Stimulated activated memory B cell treated with anti-CD40 and anti-IgM and Interleukin-4, amounts not matched to agents 10 μg/mL and 1 μg/mL and 100 μg/mL, for 72 hours (primary cell): Measurements from ENCODE around the gene CAVIN2.

Experiments
- ATAC-seq: fragments of 150-1000 bp; cut with Tn5 transposase; 2 replicates; pipeline ENCODE4 v1.10.0; 2021
- H3K27ac Mint-ChIP-seq: one replicate; pipeline ENCODE4 v1.8.0; 2022; ENCODE audit warnings: mild to moderate bottlenecking, mixed read lengths
- H3K27me3 Mint-ChIP-seq: one replicate; pipeline ENCODE4 v1.8.0; 2022; ENCODE audit warnings: mixed read lengths
- H3K36me3 Mint-ChIP-seq: one replicate; pipeline ENCODE4 v1.8.0; 2022; ENCODE audit warnings: mixed read lengths
- H3K4me1 Mint-ChIP-seq: one replicate; pipeline ENCODE4 v1.8.0; 2022; ENCODE audit warnings: mixed read lengths
- H3K4me3 Mint-ChIP-seq: one replicate; pipeline ENCODE4 v1.8.0; 2022; ENCODE audit warnings: mild to moderate bottlenecking, moderate library complexity, mixed read lengths
- H3K9me3 Mint-ChIP-seq: one replicate; pipeline ENCODE4 v1.8.0; 2022; ENCODE audit warnings: mixed read lengths

The CAVIN2 gene

DNA sequence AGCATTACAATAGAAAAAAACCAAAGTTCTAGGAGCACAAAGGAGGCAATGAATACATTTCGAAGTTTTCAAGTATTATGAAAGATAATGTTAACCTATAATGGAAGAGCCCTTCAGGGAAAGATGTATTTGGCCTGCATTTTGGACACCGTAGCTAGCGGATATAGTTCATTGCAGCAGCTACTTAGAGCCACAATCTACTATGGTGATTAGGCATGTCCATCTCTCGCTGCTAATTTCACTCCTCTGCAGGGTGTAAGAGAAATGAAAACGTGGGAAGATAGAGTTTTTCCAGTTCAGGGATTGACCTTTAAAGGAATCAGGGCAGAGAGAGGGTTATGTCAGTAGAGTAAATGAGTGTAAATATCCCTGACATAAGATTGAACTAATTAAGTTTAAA is 8.5 kb upstream of the CAVIN2 start:
- Mint-ChIP-seq H3K27me3 (peaks cover 9% of the 10 kb centered on the region), H3K4me3 (no peak overlapping the region)
- ATAC-seq = no peak

DNA sequence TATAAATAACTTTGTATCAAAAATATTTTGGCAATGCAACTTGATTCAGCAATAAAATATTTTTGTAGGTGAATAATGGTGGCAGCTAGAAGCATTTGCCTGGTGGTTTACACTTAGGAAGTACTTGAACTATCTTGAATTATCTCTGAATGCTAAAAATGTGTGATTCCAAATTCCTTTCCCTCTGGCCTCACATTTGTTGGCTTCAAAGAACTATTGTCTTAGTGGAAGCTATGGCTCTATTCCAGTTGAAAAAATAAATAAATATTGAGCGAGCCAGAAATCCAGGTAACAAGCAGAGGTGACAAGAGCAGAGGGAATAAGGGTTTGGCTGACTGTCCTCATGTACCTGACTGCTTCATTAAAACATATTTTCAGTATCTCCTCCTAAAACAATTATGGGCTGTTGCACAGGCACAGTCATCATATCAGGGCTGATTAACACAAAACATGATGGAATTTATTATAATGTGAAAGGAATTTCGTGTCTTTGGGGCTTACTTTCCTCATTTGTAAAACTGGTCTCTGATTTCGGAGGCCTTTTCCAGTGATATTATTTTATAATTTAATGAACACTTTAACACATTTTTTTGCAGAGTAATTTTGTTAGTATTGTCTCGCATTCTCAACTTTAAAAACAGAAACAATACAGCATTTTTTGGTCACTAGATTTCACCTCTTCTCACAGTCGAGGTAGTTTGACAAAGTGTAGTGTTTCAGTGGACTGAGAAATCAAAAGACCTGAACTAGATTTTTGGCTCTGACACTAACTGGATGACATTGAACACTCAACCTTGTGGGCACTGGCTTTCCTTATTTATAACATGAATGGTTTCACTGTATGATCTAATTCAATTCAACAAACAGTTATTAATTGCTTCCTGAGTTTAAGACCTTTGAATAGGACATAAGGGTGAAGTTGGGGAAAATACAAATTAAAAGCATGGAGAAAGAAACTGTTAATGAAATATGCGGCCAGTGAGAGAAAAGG is 7.8 kb upstream of the CAVIN2 start:
- H3K36me3 Mint-ChIP-seq = no peaks in the 10 kb centered on the region
- ATAC-seq = no peak
- H3K4me3 Mint-ChIP-seq = no peak overlapping the region
- H3K9me3 Mint-ChIP-seq = no peaks in the 10 kb centered on the region
- peaks cover 9% of the 10 kb centered on the region for H3K27me3 Mint-ChIP-seq
- H3K4me1 Mint-ChIP-seq = no peaks in the 10 kb centered on the region
- H3K27ac Mint-ChIP-seq = no peak overlapping the region

More for the DNA sequence above, 8.5 kb upstream of the CAVIN2 start:
- H3K27ac Mint-ChIP-seq = no peak overlapping the region
- no peaks in the 10 kb centered on the region for H3K36me3 Mint-ChIP-seq
- H3K4me1 Mint-ChIP-seq = no peaks in the 10 kb centered on the region
- peaks cover 3% of the 10 kb centered on the region for H3K9me3 Mint-ChIP-seq

DNA sequence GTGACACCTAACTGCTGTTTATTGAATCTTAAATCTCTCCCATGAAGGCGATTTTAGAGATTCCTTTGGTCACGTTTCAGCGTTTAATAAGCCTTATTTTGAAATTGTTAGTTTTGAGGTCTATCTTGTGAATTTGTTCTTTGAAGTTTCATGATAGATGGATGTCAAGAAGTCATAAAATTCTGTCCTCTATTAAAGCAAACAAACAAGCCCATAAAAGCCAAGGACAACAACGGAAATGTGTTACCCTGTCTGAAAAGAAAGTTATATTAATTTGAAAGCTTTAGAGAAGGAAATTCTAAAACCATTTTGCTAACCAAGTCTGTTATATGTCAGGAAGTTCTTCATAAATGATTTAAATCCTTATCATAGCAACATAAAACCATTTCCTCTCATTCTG is 7.0 kb upstream of the CAVIN2 start:
- Mint-ChIP-seq H3K27me3 (peaks cover 15% of the 10 kb centered on the region), H3K36me3 (no peaks in the 10 kb centered on the region), H3K4me1 (no peaks in the 10 kb centered on the region), H3K27ac (no peak overlapping the region), H3K9me3 (no peaks in the 10 kb centered on the region), H3K4me3 (no peak overlapping the region)
- no peak for ATAC-seq

DNA sequence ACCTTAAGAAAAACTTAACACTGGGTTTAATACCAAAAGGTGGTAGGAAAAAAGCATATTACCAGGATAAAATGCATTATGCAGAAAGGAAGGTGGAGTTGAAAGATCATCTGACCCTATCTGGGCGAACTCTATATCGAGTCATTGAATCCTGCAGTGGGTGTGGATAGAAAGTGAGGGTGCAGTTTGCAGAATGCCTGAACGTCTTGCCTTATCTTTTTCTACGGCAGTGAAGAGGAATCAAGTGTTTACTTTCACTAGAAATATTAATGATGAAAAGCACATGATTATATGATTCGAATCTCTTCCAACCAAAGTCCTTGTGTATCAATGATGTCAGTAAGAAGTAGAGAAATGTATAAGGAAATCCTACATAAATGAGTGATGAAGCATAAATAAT is 4.3 kb upstream of the CAVIN2 start:
- no peak for ATAC-seq
- Mint-ChIP-seq H3K9me3 (no peaks in the 10 kb centered on the region), H3K27me3 (peaks cover 24% of the 10 kb centered on the region), H3K4me1 (peaks cover 8% of the 10 kb centered on the region), H3K4me3 (no peak overlapping the region), H3K27ac (no peak overlapping the region), H3K36me3 (no peaks in the 10 kb centered on the region)

DNA sequence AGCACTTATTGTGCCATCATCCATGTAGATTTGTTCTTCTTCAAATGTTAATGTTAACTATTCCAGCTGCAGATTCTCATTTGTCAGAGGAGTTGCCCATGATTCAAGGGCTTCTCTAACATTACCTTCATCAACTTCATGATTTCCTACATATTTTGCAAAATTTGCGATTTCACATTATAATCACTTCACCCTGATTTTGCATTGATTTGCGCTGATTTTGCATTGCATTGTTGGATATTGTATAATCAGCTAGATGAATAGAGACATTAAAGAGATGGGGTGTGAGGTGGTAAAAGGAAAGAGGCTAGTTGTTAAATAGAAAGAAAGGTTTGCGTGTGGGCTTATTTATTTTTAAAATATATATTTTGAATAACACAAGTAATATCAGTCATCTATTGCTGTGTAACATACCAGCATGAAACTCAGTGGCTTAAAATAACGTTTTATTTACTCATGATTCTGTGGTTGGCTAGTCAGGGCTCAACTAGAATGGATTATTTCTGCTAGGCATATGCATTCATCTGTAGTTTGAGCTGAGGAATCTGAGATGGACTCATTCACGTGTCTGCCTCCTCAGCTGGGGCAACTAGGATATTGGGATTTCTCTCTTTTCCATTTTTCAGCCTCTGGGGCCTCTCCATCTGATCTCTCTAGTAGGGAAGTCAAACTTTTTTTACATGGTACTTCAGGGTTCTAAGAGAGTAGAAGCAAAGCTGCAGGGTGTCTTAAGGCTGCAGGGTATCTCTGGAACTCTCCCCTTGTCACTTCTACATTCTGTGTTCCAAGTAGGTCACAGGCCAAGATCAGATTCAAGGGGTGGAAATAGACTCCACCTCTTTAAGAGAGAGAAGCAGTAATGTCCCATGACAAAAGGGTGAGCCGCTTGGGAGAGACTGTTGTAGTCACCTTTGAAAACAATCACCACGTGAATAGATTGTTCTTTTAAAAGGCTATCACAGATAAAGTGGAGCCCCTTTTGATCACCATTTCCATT is 2.2 kb upstream of the CAVIN2 start:
- H3K9me3 Mint-ChIP-seq = no peaks in the 10 kb centered on the region
- H3K4me3 Mint-ChIP-seq = no peak overlapping the region
- ATAC-seq = no peak
- no peak overlapping the region for H3K27ac Mint-ChIP-seq
- H3K36me3 Mint-ChIP-seq = no peaks in the 10 kb centered on the region
- H3K27me3 Mint-ChIP-seq = peaks cover 36% of the 10 kb centered on the region
- peaks cover 12% of the 10 kb centered on the region for H3K4me1 Mint-ChIP-seq

DNA sequence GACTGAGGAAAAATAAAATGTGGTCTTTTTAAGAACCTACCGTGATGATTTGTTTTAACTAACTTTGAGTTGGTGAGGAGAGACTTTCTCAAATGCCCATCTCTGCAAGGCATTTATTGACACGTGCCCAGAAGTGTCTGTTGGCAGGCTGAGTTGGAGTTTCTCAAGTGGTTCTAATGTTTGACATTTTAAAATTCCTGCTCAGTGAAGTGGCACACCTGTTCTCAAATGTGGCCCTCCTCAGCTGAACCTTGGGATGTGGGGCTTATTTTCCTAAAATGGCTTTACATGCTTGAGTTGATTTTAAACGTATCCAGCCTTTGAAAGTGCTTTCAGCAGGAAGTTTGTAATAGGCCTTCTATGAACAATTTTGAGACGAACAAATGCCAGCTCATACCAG is 876 bp upstream of the CAVIN2 start:
- Mint-ChIP-seq H3K27me3 (peaks cover 49% of the 10 kb centered on the region), H3K4me1 (peaks cover 12% of the 10 kb centered on the region), H3K36me3 (no peaks in the 10 kb centered on the region), H3K4me3 (no peak overlapping the region), H3K27ac (no peak overlapping the region), H3K9me3 (no peaks in the 10 kb centered on the region)
- no peak for ATAC-seq

DNA sequence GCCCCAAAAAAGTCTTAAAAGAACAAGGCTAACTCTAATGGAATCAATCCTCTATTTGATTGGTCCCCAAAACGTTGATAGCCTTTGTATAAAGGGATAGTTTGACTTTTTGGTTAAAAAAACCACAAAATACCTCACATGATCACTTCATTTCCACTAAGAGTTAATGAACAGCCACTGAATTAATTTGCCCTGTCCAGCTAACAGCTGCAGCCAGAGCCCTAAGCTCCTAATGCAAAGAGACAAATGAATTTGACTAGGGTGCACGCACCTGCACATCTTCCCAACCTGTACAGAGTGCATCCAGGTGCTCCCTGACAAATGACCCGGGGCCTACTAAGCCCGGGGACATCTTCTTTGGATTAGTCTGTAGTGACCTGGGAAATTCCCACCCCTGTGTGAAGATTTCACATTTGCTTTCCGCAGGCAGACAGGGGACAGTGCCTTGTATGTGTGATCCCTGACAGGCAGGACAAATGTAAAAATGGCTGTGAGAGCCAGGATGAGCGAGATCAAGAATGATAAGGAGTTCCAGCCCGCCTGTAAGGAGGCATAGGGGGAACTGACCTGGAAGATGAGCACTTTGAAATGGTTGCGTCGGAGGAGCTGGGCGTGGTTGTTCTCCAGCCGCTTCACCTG is 893 bp downstream of the CAVIN2 start:
- H3K9me3 Mint-ChIP-seq = no peaks in the 10 kb centered on the region
- H3K36me3 Mint-ChIP-seq = no peaks in the 10 kb centered on the region
- H3K4me3 Mint-ChIP-seq = no peak overlapping the region
- H3K27ac Mint-ChIP-seq = no peak overlapping the region
- peak; percentile 11 for ATAC-seq
- peaks cover 12% of the 10 kb centered on the region for H3K4me1 Mint-ChIP-seq
- H3K27me3 Mint-ChIP-seq = peaks cover 51% of the 10 kb centered on the region

DNA sequence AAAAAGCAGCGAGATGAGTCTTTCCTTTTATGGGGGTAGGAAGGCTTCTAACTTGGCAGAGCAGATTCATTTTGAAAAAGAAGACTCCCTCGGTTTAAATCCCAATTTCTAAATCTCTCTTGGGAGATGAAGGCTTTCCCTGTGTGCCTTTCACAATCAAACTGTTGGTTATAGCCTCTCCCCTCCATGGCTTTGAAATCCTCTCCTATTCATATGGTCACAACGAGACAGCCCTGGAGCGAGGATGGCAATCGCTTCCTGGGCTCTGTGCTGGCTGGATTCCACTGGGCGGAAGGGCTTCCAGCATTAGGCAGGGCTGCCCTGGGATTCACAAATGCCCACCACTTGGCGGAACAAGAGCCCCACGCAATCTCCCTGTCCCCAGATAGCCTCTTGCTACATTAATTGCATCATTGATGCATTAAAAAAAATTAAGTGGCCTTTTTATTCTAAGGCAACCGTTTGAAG is 1.6 kb downstream of the CAVIN2 start:
- Mint-ChIP-seq H3K36me3 (no peaks in the 10 kb centered on the region), H3K4me1 (peaks cover 12% of the 10 kb centered on the region), H3K27me3 (peaks cover 51% of the 10 kb centered on the region), H3K4me3 (no peak overlapping the region), H3K9me3 (no peaks in the 10 kb centered on the region), H3K27ac (no peak overlapping the region)
- no peak for ATAC-seq

DNA sequence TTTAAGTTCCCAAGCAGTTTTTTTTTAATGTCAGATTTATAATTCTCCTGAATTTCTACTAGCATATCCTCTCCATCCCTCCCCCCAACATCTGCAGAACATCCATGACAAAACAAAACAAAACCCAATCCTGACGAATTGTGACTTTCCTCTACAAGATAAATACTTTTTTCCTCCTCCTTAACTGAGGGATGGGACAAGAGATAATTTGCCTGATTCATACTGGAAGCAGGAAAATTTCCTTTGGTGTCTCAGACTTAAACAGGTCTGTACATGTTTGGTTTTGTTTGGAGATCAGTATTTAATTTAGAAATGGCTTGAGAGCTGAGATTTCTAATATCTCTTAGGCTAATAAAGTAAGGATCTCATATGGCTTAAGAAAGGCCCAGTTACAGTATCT is 2.2 kb downstream of the CAVIN2 start:
- Mint-ChIP-seq H3K4me1 (peaks cover 12% of the 10 kb centered on the region), H3K4me3 (no peak overlapping the region), H3K27me3 (peaks cover 51% of the 10 kb centered on the region)

DNA sequence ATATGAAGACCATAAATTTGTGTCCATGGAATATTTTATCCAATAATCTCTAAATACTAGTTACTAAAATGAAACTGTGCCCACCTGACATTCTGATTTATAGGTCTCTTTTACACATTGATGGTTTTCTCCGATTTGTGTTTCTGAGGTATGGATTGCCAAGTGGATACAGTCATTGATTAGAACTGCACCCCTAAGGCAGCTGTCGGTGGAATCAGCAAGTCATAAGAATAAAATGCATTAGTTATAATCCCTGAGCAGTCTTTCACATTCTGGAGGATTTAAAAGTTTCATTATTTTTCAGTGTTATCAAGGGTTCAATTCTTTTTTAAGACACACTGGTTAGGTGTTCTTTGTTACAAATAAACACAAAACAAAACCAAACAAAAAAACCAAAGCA is 6.0 kb downstream of the CAVIN2 start:
- no peak overlapping the region for H3K4me3 Mint-ChIP-seq
- no peak for ATAC-seq
- no peaks in the 10 kb centered on the region for H3K9me3 Mint-ChIP-seq
- peaks cover 10% of the 10 kb centered on the region for H3K4me1 Mint-ChIP-seq
- peaks cover 44% of the 10 kb centered on the region for H3K27me3 Mint-ChIP-seq
- H3K27ac Mint-ChIP-seq = no peak overlapping the region
- no peaks in the 10 kb centered on the region for H3K36me3 Mint-ChIP-seq

More for the DNA sequence above, 2.2 kb downstream of the CAVIN2 start:
- H3K27ac Mint-ChIP-seq = no peak overlapping the region
- H3K36me3 Mint-ChIP-seq = no peaks in the 10 kb centered on the region
- no peak for ATAC-seq
- H3K9me3 Mint-ChIP-seq = no peaks in the 10 kb centered on the region

DNA sequence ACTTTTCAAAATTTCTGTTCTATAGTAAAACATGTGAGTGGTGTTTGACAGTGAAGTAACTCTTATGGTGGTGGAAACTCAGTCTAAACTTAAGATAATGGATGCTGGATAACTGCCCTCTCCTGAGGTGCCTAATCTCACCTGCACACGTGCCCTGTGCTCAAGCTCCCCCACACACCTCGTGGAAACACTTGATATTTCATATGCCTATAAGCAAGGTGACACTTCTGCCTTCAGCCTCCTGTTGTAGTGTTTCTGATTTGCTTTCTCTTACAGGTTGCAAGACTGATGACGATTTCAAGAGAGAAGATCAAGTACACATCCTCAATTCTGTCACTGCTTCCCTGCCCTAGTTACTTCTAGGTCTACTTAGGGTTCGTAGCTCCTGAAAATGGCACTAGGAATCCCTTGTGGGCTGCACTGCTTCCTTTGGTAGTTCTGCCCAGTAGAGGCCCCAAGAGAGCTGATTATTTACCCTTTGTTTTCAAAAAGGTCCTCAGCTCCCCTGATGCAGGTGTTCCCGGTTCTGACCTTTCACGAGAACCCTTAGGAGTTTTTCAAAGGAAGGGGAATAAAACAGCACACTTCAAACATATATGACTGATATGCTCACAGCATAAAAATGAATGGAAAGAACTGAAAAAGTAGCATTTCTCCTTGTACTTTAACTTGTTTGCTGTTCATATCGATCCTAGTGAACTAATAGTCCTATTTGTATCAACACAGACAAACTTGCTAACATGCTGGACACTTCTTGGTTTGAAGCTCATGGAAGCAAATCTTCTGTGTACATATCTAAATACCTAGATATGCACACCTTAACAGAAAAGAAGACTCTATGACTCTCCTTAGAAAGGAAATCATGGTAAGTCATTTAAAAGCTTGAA is 6.7 kb downstream of the CAVIN2 start:
- peaks cover 41% of the 10 kb centered on the region for H3K27me3 Mint-ChIP-seq
- H3K36me3 Mint-ChIP-seq = no peaks in the 10 kb centered on the region
- no peaks in the 10 kb centered on the region for H3K9me3 Mint-ChIP-seq
- H3K27ac Mint-ChIP-seq = no peak overlapping the region
- H3K4me1 Mint-ChIP-seq = peaks cover 8% of the 10 kb centered on the region
- no peak for ATAC-seq
- H3K4me3 Mint-ChIP-seq = no peak overlapping the region

DNA sequence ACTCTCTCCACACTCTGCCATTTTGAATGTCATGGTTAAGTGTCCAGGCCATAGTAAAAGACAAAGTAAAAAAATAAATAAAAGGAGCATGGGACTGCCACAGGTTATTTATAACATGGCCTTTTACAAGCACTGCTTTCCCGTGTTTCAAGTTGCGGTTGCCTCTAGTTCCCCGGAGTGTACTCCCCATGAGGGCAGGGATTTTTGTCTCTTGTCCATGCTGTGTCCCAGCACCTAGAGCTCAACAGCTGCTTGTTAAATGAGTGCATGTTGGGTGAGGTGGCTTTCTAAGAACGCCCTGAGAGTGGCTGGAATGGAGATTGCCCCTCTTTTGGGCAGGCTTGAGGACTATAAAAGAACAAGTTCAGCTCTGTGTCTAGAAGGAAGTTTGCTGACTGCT is 8.4 kb downstream of the CAVIN2 start:
- H3K9me3 Mint-ChIP-seq = no peaks in the 10 kb centered on the region
- peaks cover 8% of the 10 kb centered on the region for H3K4me1 Mint-ChIP-seq
- no peak overlapping the region for H3K27ac Mint-ChIP-seq
- H3K27me3 Mint-ChIP-seq = peaks cover 24% of the 10 kb centered on the region
- H3K4me3 Mint-ChIP-seq = no peak overlapping the region
- H3K36me3 Mint-ChIP-seq = no peaks in the 10 kb centered on the region
- ATAC-seq = no peak

DNA sequence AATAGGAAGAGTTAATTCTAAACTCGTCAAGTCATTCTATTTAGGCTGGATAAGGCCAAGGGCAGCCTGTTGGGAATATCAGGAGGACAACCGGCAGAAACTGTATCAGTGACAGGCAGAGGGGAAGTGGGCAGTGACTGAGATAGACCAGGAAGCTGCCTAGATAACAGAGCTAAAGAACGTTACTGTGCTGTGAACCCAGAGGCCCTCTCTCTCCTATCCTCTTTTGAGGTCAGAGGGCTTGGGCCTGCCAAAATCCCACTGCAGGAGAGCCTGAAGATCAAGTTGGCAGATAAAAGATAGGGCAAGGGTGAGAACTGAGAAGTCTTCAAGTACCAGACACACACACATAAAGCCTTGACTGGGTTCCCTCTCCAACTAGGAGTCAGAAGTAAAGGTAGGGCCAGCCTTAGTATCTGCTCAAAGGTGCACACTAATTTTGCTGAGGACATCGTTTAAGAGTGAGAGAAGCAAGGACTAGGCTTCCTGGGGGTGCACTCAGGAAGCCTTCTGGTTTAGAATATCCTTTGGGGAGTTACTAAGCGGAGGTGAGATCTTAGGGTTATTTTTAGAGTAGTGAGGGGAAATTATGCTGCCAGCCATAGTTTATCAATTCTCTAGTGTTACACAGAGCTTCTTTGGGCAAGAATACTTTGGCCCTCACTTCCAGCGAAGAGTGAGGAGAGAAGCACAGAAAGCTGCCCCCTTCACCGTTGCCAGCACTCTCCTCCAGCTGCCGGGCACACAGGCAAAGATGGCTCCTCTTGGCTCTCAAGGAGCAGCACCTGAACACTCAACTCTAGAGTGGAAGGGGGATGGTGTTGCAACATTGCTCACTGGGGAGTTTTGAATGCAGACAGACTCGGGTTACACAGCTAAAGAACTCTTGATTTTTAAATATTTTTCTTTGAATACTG is 9.8 kb downstream of the CAVIN2 start:
- Mint-ChIP-seq H3K27me3 (peaks cover 15% of the 10 kb centered on the region), H3K9me3 (no peaks in the 10 kb centered on the region), H3K36me3 (no peaks in the 10 kb centered on the region), H3K4me1 (peaks cover 8% of the 10 kb centered on the region), H3K27ac (no peak overlapping the region), H3K4me3 (no peak overlapping the region)
- peak; percentile 44 for ATAC-seq
